Gastroesophageal sphincter (tissue), 4 donors: Measurements from ENCODE around the gene FAM124A. TPM values are rescaled to one million over a fixed set of nuclear protein-coding genes. Genes with fewer than 3 reads are reported as not detected.

Experiments used
- ATAC-seq: fragments of 150-250 bp; one replicate; pipeline ENCODE4 v1.9.1; 2016; ENCODE audit warnings: mild to moderate bottlenecking, moderate library complexity
- H3K27ac ChIP-seq, 4 donors: fragments of 200-600 bp; sonication (generic) in 3 of 4; 1 replicate in 3 of 4; 2 replicates in 1 of 4; pipeline ENCODE4 v1.5.1; 2016 to 2019
- H3K27me3 ChIP-seq: fragments of 200-600 bp; sonication (generic); one replicate; pipeline ENCODE4 v1.5.1; 2019
- H3K36me3 ChIP-seq, 2 donors: fragments of 200-600 bp; sonication (generic); one replicate each; pipeline ENCODE4 v1.5.1; 2019; ENCODE audit warnings: control low read depth in 1 of 2
- H3K4me1 ChIP-seq, 3 donors: fragments of 200-600 bp; sonication (generic); 1 replicate in 2 of 3; 2 replicates in 1 of 3; pipeline ENCODE4 v1.5.1; 2016 to 2019; ENCODE audit warnings: control low read depth in 2 of 3
- H3K4me3 ChIP-seq, 2 donors: fragments of 200-600 bp; sonication (generic); one replicate each; pipeline ENCODE4 v1.5.1; 2019; ENCODE audit warnings: mild to moderate bottlenecking in 1 of 2, moderate library complexity in 1 of 2
- H3K9me3 ChIP-seq, 3 donors: fragments of 200-600 bp; sonication (generic); one replicate each; pipeline ENCODE4 v1.5.1; 2017 to 2019; ENCODE audit warnings: control low read depth in 2 of 3
- CTCF ChIP-seq, 4 experiments: fragments of 200-600 bp in 2 of 4; fragments of 450-650 bp in 2 of 4; sonication (generic) in 1 of 4; IDR thresholded peaks; one replicate each; pipeline ENCODE4 v1.5.1; 2017 to 2019; ENCODE audit warnings: antibody characterized with exemption in 4 of 4, mild to moderate bottlenecking in 2 of 4, moderate library complexity in 2 of 4
- EP300 ChIP-seq: sonication (generic); formaldehyde crosslinking; IDR thresholded peaks from one replicate; pipeline ENCODE4 v1.6.1; 2017; ENCODE audit warnings: antibody characterized with exemption, mild to moderate bottlenecking
- POLR2A ChIP-seq, 2 donors: fragments of 450-650 bp; IDR thresholded peaks; one replicate each; pipeline ENCODE4 v1.6.1; 2017; ENCODE audit warnings: antibody characterized with exemption in 2 of 2, mild to moderate bottlenecking in 2 of 2, moderate library complexity in 1 of 2
- POLR2AphosphoS5 ChIP-seq: sonication (generic); formaldehyde crosslinking; IDR thresholded peaks from one replicate; pipeline ENCODE4 v1.6.1; 2017; ENCODE audit warnings: antibody characterized with exemption
- WGBS, 2 donors: methylation state at CpG; one replicate each; pipeline ENCODE4 v1.1.5; 2018; ENCODE audit warnings: low coverage in 1 of 2; 5-methylcytosine and 5-hydroxymethylcytosine counted together
- total RNA-seq, 4 donors: library from RNA; depleted of rRNA; stranded (reverse); fragments of >200 nt; gene quantifications; one replicate each; pipeline ENCODE4 v1.1.0, GENCODE V29; 2016

The FAM124A gene
- total RNA-seq, 4 donors from 2014 or later: 13.7 to 23.2 (median 15.2) TPM

DNA sequence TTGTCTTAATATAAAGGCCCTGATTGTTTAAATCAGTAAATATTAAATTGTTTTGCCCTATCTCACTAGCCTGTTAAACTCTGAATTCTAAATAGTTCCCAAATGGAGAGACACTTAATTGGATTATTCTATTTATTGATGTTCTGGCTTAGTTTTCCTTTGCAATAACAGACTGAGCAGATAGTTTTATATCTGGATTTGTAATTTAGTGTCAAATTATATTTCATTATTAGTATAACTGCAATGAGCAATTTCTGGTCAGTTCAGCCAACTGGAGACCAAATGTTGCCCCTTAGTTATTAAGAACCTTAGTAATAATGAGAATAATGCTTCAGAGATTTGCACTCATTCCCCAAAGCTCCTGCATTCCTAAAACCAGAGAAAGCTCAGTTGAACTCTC is 10.1 kb downstream of the FAM124A start:
- Histone ChIP-seq H3K4me1 (peaks cover 3 to 67% (median 16%) of the 10 kb centered on the region in 3 donors), H3K9me3 (peaks cover 0 to 4% (median 0%) of the 10 kb centered on the region in 3 donors), H3K36me3 (peaks cover 0 to 13% of the 10 kb centered on the region in 2 donors), H3K4me3 (no peak overlapping the region), H3K27ac (no peak overlapping the region), H3K27me3 (no peaks in the 10 kb centered on the region)
- no peak for ATAC-seq
- TF ChIP-seq POLR2AphosphoS5 (no peak), CTCF (IDR thresholded peaks at IDR 0.05) (no peak), EP300 (no peak), POLR2A (IDR thresholded peaks at IDR 0.05) (no peak)

- TF ChIP-seq POLR2AphosphoS5 (no peak), EP300 (no peak), POLR2A (IDR thresholded peaks at IDR 0.05) (no peak), CTCF (IDR thresholded peaks at IDR 0.05) (no peak)
- Histone ChIP-seq H3K27ac (no peak overlapping the region), H3K36me3 (peaks cover 0 to 13% of the 10 kb centered on the region in 2 donors), H3K4me3 (no peak overlapping the region), H3K4me1 (peaks cover 3 to 57% (median 14%) of the 10 kb centered on the region in 3 donors), H3K9me3 (peaks cover 0 to 4% (median 0%) of the 10 kb centered on the region in 3 donors), H3K27me3 (no peaks in the 10 kb centered on the region)
- whole genome bisulfite sequencing, 2 donors: 92 to 100% methylated on average over 3 to 5 of the region's 9 CpGs
- ATAC-seq: no peak
Measured at GRCh38 chr13:51233117-51233826, 11.1 kb downstream of the FAM124A start.

DNA sequence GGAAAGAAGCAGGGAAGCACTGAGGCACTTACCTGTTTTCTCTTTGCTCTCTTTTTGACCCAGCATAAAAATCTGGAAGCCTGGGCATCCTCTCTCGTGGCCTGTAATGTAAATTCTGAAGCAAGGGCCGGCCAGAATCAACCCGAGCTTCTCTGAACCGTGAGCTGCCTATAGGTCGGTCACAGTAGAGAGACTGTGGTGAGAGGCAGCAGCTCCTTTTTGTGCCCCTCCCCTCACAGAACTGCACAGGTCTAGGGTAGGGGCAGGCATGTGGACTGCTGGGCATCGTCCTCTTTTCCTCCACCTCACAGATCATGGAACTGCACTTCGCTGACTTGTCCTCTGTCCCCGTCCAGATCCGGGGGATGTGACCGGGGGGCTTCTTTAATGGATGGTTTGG is 12.5 kb downstream of the FAM124A start:
- H3K4me1 ChIP-seq: peaks cover 3 to 47% (median 12%) of the 10 kb centered on the region in 3 donors
- no peak overlapping the region for H3K4me3 ChIP-seq
- H3K27ac ChIP-seq: peak overlapping the region in 1 of 4 donors; percentile 0
- H3K27me3 ChIP-seq: no peaks in the 10 kb centered on the region
- 81 to 89% methylated on average over 6 to 10 of the region's 10 CpGs for WGBS, 2 donors
- TF ChIP-seq EP300 (no peak), POLR2AphosphoS5 (no peak), POLR2A (IDR thresholded peaks at IDR 0.05) (no peak), CTCF (IDR thresholded peaks at IDR 0.05) (no peak)
- H3K36me3 ChIP-seq: peaks cover 0 to 13% of the 10 kb centered on the region in 2 donors
- peaks cover 0 to 4% (median 0%) of the 10 kb centered on the region in 3 donors for H3K9me3 ChIP-seq
- no peak for ATAC-seq

DNA sequence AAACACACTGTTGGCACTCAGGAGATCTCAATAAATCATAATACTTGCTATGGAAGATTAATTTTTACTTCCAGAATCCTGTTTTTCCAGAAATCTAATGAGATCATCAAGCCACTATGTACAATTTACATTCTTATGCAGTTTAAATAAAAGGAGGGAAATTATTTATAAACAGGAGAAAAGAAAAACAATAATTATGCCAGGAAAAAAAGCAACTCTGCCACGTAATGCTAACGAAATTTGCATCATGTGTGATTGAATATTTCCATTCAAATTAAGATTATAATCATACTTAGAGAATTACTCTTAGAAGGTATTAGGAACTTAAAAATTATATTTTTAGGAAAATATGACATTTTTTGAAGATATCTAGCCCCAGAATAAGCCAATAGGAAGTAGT is 13.0 kb downstream of the FAM124A start:
- H3K27ac ChIP-seq: peak overlapping the region in 1 of 4 donors; percentile 43
- H3K27me3 ChIP-seq: no peaks in the 10 kb centered on the region
- H3K4me1 ChIP-seq: peaks cover 2 to 47% (median 9%) of the 10 kb centered on the region in 3 donors
- H3K36me3 ChIP-seq: peaks cover 0 to 13% of the 10 kb centered on the region in 2 donors
- peaks cover 0 to 4% (median 0%) of the 10 kb centered on the region in 3 donors for H3K9me3 ChIP-seq
- TF ChIP-seq CTCF (IDR thresholded peaks at IDR 0.05) (no peak), POLR2AphosphoS5 (no peak), EP300 (no peak), POLR2A (IDR thresholded peaks at IDR 0.05) (no peak)
- 79 to 88% methylated on average over 2 of the region's 2 CpGs for WGBS, 2 donors
- ATAC-seq: no peak
- no peak overlapping the region for H3K4me3 ChIP-seq
